HG03045 (cell line): Measurements from ENCODE around the gene RNLS.

Experiments used
- ATAC-seq: cut with Tn5 transposase; IDR thresholded peaks from one replicate; pipeline ENCODE4 v1.9.1; 2021; ENCODE audit warnings: mild to moderate bottlenecking, moderate library complexity; ENCODE audit not compliant: unreplicated experiment

RNLS gene

GRCh38 chr10:88553116-88553752 lies 29.9 kb downstream of the RNLS start:
- ATAC-seq: peak; percentile 72

- ATAC-seq: no peak
Observed at GRCh38 chr10:88551246-88551645, 31.9 kb downstream of the RNLS start.

GRCh38 chr10:88546497-88546896 lies 36.6 kb downstream of the RNLS start:
- no peak for ATAC-seq

- no peak for ATAC-seq
Observed at GRCh38 chr10:88545359-88545758, 37.8 kb downstream of the RNLS start.

- no peak for ATAC-seq
Observed at GRCh38 chr10:88544140-88544870, 38.8 kb downstream of the RNLS start.

DNA sequence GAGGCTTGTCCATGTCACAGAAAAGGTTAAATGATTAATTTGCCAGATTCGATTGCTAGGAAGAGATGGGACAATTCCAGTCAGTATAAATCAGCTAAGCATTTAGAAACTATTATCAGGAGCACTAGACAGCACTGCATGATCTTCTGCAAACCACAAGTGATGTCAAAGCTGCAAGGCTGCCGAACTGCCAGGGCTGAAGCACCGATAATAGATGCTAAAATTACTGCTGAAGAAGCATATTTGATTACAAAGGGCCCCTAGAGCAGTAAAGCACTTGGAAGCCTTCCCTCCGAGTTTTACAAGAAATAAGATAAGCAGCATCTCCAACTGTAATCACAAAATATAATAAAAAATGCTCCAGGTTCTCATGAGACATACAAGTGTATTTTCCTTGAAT lies 40.6 kb downstream of the RNLS start:
- ATAC-seq: no peak

DNA sequence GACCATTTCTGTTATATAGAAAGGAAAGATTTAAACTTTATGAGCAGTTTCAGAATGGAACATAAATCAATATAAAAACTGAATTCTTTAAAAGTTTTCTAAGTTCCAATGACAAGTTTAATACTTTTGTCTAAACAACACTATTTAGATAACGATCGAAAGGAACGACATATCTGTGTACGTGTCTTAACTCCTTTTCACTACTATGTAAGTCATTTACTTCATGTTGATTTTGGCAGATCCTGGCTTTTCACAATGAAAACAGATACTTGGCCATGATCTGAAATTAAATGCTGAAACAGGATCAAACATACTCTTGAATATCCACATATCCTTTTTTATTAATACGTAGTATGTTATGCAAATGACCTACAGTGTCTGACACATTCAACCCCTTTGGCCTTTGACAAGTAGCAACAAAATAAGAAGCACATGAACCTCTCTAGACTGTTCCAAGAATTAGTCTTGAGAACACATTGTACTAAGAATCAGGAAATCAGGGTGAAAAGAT lies 41.9 kb downstream of the RNLS start:
- ATAC-seq: no peak

- ATAC-seq: no peak
Observed at GRCh38 chr10:88540351-88540750, 42.8 kb downstream of the RNLS start.

- no peak for ATAC-seq
Observed at GRCh38 chr10:88538048-88538447, 45.1 kb downstream of the RNLS start.

DNA sequence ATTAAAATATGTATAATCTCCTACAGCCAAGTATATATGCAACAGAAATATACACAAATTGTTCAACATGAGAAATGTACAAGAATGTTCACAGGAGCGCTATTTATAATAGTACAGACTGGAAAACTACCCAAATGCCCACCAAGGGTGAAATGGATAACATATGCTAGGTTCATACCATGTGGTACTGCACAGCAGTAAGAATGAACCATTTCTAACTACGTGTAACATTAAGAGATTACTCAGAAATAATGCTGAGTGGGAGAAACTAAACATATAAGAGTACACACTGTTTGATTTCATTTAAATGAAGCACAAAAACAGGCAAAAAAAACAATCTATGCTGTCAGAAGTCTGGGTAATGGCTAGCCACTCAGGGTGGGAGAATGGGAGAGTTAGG lies 45.8 kb downstream of the RNLS start:
- no peak for ATAC-seq

GRCh38 chr10:88536437-88536836 lies 46.7 kb downstream of the RNLS start:
- ATAC-seq: no peak

- ATAC-seq: no peak
Observed at GRCh38 chr10:88534072-88534665, 48.9 kb downstream of the RNLS start.

- ATAC-seq: no peak
Observed at GRCh38 chr10:88531392-88532052, 51.6 kb downstream of the RNLS start.

GRCh38 chr10:88530629-88531391 lies 52.3 kb downstream of the RNLS start:
- no peak for ATAC-seq

GRCh38 chr10:88530093-88530492 lies 53.0 kb downstream of the RNLS start:
- ATAC-seq: no peak

- no peak for ATAC-seq
Observed at GRCh38 chr10:88528806-88529570, 54.1 kb downstream of the RNLS start.

- no peak for ATAC-seq
Observed at GRCh38 chr10:88528201-88528600, 54.9 kb downstream of the RNLS start.

DNA sequence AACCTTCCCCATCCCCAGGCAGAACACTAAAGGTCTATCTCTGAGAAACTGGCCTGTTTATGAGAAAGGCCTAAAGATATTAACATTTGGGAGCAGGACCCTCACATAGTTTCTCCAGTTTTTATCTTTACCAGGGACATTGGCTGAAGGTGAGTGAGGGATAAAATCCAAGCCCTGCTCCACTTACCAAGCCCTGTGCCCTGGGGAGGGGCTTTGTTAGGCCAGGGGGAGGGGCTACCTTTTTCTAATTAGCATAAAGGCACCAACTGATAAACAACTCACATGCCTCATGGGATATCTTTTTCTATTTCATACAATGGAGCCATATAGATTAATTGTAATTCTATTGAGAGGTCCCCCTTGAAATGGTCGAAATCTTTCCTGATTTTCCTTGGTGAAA lies 55.9 kb downstream of the RNLS start:
- ATAC-seq: no peak

- no peak for ATAC-seq
Observed at GRCh38 chr10:88526501-88527105, 56.5 kb downstream of the RNLS start.
